OCI-LY3 (cell line): ENCODE measurements around the gene FUT7.

ENCODE experiments used
- CTCF ChIP-seq: fragments of 200-600, 300-600 bp; sonication (generic); IDR thresholded peaks from 2 replicates; pipeline ENCODE4 v1.5.1; 2014; ENCODE audit warnings: antibody characterized with exemption, low read length, low read depth
- EZH2phosphoT487 ChIP-seq: fragments of 200-600 bp; shearing (Covaris generic); IDR thresholded peaks from 2 replicates; pipeline ENCODE4 v1.6.1; 2018; ENCODE audit warnings: antibody characterized with exemption, mixed run types, low read depth

DNA sequence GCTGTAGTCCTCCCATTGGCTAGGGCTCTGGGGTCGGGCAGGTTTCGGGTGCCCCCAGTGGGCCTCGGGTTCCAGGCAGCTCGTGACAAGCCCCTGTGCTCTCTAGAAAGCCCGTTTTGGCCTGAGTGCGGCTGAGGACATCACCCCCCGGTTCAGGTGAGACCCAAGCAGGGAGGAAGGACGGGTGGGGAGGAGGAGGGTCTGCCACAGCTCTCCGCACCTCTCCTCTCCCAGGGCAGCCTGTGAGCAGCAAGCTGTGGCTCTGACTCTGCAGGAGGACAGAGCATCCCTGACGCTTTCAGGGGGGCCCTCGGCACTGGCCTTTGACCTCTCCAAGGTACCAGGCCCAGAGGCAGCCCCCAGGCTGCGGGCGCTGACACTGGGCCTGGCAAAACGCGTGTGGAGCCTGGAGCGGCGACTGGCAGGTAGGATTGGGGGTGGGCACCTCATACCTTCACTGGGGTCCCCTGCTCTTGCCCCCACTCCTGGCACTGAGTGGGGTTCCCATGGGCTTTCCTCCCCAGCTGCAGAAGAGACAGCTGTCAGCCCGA, 39.0 kb downstream of the FUT7 start:
- TF ChIP-seq CTCF (no peak), EZH2phosphoT487 (no peak)
